ENCODE measurements around the gene SARDH.

SARDH gene

DNA sequence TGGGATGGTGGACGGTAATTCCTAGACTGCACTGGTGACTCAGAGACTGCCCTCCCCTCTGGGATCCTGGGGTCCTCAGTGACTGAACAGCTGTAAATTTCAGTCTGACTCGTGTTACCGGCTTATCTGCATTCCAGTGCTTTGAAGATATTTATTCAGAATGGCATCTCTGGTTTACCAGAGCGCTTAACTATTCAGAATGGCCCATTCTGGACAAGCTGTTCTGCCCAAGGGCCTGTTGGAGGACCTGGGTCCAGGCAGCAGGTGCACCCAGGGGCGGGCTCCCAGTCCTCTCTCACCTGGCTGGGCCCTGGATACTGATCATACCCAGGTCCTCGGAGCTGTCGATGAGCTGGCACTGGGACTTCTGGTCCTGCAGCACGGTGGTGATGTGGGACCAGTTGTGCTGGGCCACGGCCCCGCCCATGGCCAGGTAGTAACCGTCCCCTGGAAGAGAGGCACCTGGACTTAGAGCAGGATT, 48.0 kb downstream of the SARDH start:
- Histone ChIP-seq H3K4me3 (ENCODE audit: low read depth, low read length) (no peak overlapping the region), H3K9me3 (ENCODE audit: control insufficient read depth, insufficient read depth, low read depth, low read length) (no peaks in the 10 kb centered on the region), H3K27ac (ENCODE audit: extremely low read depth, low read depth, low read length) (no peak overlapping the region), H3K36me3 (ENCODE audit: control insufficient read depth in 2 of 2, insufficient read depth in 1 of 2, low read length in 2 of 2) (no peaks in the 10 kb centered on the region), H3K4me1 (ENCODE audit: control insufficient read depth, insufficient read depth, low read length) (no peaks in the 10 kb centered on the region)
- POLR2A ChIA-PET = no interaction called here
- CTCF ChIA-PET = no interaction called here
- TF ChIP-seq ZNF138 (tag by site-specific recombination; IDR thresholded peaks at IDR 0.05; ENCODE audit: borderline replicate concordance) (no peak), ZNF660 (tag by site-specific recombination; IDR thresholded peaks at IDR 0.05) (no peak), ZNF610 (tag by site-specific recombination; IDR thresholded peaks at IDR 0.05; ENCODE audit: borderline replicate concordance) (no peak), YY1 (tag by site-specific recombination; IDR thresholded peaks at IDR 0.05) (no peak), ZNF266 (tag by site-specific recombination; IDR thresholded peaks at IDR 0.05; ENCODE audit: low read depth) (no peak), ZFHX2 (tag by site-specific recombination; conservative IDR thresholded peaks at IDR 0.05) (no peak), ZNF2 (tag by site-specific recombination; IDR thresholded peaks at IDR 0.05) (no peak)

DNA sequence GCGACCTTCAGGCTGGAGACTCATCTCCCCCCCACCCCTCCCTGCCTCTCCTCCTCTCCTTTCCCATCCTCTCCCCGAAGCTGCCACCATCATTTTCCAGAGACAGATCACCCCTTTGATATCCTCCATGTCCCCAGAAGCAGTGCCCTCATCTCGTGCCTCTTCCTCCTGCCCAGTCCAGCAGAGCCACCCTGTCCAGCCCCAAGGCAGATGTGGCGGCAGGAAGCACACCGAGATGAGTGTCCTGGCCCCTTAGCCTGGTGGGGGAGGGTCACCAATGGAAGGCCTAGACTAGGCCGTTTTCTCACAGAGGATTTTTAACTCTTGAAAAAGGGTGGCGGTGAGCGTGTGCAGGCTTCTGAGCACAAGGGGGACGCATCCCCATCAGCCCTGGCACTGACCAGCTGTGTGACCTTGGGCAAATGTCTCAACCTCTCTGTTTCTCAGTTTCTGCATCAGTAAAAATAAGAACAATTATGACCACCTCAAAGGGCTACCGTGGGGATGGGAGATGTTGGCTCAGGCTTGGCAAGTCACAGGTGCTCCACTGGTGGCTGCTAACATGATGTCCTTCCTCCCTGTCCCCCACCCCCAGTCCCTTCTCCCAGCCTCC, 48.9 kb downstream of the SARDH start:
- POLR2A ChIA-PET = no interaction called here
- CTCF ChIA-PET = no interaction called here
- TF ChIP-seq BCL11A (tag by site-specific recombination; IDR thresholded peaks at IDR 0.05; ENCODE audit: low read depth) (no peak), ZNF768 (tag by site-specific recombination; IDR thresholded peaks at IDR 0.05) (0 out of 2 replicates have a peak, but pooled peaks have one; percentile 72), ZNF221 (tag by site-specific recombination; IDR thresholded peaks at IDR 0.05; ENCODE audit: borderline replicate concordance) (no peak)
- Histone ChIP-seq H3K9me3 (ENCODE audit: control insufficient read depth, insufficient read depth, low read depth, low read length) (no peaks in the 10 kb centered on the region), H3K4me3 (ENCODE audit: low read depth, low read length) (no peak overlapping the region), H3K36me3 (ENCODE audit: control insufficient read depth in 2 of 2, insufficient read depth in 1 of 2, low read length in 2 of 2) (no peaks in the 10 kb centered on the region), H3K27ac (ENCODE audit: extremely low read depth, low read depth, low read length) (no peak overlapping the region), H3K4me1 (ENCODE audit: control insufficient read depth, insufficient read depth, low read length) (no peaks in the 10 kb centered on the region)

GRCh38 chr9:133687856-133688761, 50.0 kb downstream of the SARDH start:
- no peaks in the 10 kb centered on the region for H3K9me3 ChIP-seq (ENCODE audit: control insufficient read depth, insufficient read depth, low read depth, low read length)
- H3K27ac ChIP-seq (ENCODE audit: extremely low read depth, low read depth, low read length) = no peak overlapping the region
- peak; percentile 67 for TF ChIP-seq ZFHX2 (tag by site-specific recombination; conservative IDR thresholded peaks at IDR 0.05)
- peak; percentile 93 for TF ChIP-seq ZNF623 (tag by site-specific recombination; IDR thresholded peaks at IDR 0.05)
- no peak for TF ChIP-seq ZNF785 (tag by site-specific recombination; IDR thresholded peaks at IDR 0.05)
- TF ChIP-seq EGR2 (tag by site-specific recombination; IDR thresholded peaks at IDR 0.05; ENCODE audit: low read depth) = peak; percentile 87
- H3K4me1 ChIP-seq (ENCODE audit: control insufficient read depth, insufficient read depth, low read length) = no peaks in the 10 kb centered on the region
- H3K4me3 ChIP-seq (ENCODE audit: low read depth, low read length) = no peak overlapping the region
- no peaks in the 10 kb centered on the region for H3K36me3 ChIP-seq (ENCODE audit: control insufficient read depth in 2 of 2, insufficient read depth in 1 of 2, low read length in 2 of 2)
- POLR2A ChIA-PET = no interaction called here
- CTCF ChIA-PET = interaction anchor here (0.6 to 1.2 kb wide), 2 partner anchors 10 to 44 kb away, joined by 3 to 5 read pairs; no protein-coding TSS in a partner anchor

DNA sequence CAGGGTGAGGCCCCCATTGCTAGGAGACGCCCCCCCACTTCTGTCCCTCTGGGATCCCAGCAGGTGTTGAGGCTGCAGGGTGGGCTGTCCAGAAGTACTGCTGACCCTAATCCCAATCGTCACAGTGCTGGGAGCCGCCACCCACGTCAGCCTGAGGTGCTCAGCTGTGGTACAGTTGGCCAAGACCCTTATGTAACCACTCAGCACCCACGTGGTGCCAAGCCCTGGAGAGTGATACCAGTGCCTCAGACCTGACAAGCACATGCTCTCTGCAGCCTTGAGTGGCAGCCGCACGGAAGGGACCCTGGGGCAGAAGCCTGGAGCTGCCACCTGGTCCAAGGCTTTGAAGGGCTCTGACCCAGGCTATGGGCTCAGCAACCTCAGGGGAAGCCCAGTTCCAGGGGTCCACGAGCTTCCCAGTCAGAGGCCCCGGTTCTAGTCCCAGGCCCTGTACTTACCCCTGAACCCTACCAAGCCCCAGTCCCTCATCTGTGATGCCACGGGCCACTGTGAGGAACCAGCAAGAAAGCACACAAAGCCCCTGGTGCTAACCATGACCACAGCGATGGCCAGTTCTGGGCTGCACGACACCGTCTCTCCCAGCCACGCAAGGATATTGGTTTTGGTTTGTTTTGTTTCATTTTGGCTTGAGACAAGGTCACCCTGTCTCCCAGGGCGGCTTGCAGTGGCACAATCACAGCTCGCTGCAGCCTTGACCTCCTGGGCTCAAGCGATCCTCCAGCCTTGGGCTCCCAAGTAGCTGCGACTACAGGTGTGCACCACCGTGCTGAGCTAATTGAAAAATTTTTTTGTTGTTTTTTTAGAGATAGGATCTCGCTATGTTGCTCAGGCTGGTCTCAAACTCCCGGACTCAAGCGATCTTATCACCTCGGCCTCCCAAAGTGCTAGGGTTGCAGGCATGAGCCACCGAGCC, 51.2 kb downstream of the SARDH start:
- CTCF ChIA-PET = interaction anchor here (0.6 to 1.2 kb wide), 2 partner anchors 9 to 173 kb away, joined by 4 to 5 read pairs; no protein-coding TSS in a partner anchor
- Histone ChIP-seq H3K9me3 (ENCODE audit: control insufficient read depth, insufficient read depth, low read depth, low read length) (no peaks in the 10 kb centered on the region), H3K36me3 (ENCODE audit: control insufficient read depth in 2 of 2, insufficient read depth in 1 of 2, low read length in 2 of 2) (no peaks in the 10 kb centered on the region), H3K27ac (ENCODE audit: extremely low read depth, low read depth, low read length) (no peak overlapping the region), H3K4me3 (ENCODE audit: low read depth, low read length) (no peak overlapping the region), H3K4me1 (ENCODE audit: control insufficient read depth, insufficient read depth, low read length) (no peaks in the 10 kb centered on the region)
- no peak for TF ChIP-seq ZNF10 (tag by site-specific recombination; IDR thresholded peaks at IDR 0.05)
- no peak for TF ChIP-seq ZNF580 (tag by site-specific recombination; IDR thresholded peaks at IDR 0.05)
- no peak for TF ChIP-seq ZFP37 (tag by site-specific recombination; IDR thresholded peaks at IDR 0.05)
- TF ChIP-seq, protein P1, sequence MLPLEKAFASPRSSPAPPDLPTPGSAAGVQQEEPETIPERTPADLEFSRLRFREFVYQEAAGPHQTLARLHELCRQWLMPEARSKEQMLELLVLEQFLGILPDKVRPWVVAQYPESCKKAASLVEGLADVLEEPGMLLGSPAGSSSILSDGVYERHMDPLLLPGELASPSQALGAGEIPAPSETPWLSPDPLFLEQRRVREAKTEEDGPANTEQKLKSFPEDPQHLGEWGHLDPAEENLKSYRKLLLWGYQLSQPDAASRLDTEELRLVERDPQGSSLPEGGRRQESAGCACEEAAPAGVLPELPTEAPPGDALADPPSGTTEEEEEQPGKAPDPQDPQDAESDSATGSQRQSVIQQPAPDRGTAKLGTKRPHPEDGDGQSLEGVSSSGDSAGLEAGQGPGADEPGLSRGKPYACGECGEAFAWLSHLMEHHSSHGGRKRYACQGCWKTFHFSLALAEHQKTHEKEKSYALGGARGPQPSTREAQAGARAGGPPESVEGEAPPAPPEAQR (tag by site-specific recombination; IDR thresholded peaks at IDR 0.05) = no peak
- POLR2A ChIA-PET = no interaction called here

Data from HEK293 (cell line).